Stimulated activated effector memory CD8-positive, alpha-beta T cell treated with anti-CD3 and anti-CD28 coated beads, Interleukin-12 subunit alpha, Interleukin-12 subunit beta, amount 100 ng/mL, for 72 hours (primary cell): ENCODE measurements around the gene ERO1B.
A peak's percentile ranks its signal among the peaks of the same experiment; 100 is the strongest.
"Not testable (repeated sequence)": the region's sequence is repeated elsewhere in the genome, so short reads cannot be mapped to it uniquely, and the experiment has no call there.

Experiments used
- ATAC-seq: fragments of 150-1000 bp; cut with Tn5 transposase; 2 replicates; pipeline ENCODE4 v1.10.0; 2021
- DNase-seq, 2 donors: peaks; one replicate each; pipeline ENCODE4 v3.0.0; 2021 to 2022; ENCODE audit warnings: low spot score in 2 of 2
- H3K27ac Mint-ChIP-seq: one replicate; pipeline ENCODE4 v1.8.0; 2022; ENCODE audit warnings: mild to moderate bottlenecking, mixed read lengths
- H3K36me3 Mint-ChIP-seq: one replicate; pipeline ENCODE4 v1.8.0; 2022; ENCODE audit warnings: mild to moderate bottlenecking, mixed read lengths
- H3K4me1 Mint-ChIP-seq: one replicate; pipeline ENCODE4 v1.8.0; 2022; ENCODE audit warnings: mixed read lengths
- H3K4me3 Mint-ChIP-seq: one replicate; pipeline ENCODE4 v1.8.0; 2022; ENCODE audit warnings: mild to moderate bottlenecking, mixed read lengths
- H3K9me3 Mint-ChIP-seq: one replicate; pipeline ENCODE4 v1.8.0; 2022; ENCODE audit warnings: mixed read lengths

The ERO1B gene, protein sequence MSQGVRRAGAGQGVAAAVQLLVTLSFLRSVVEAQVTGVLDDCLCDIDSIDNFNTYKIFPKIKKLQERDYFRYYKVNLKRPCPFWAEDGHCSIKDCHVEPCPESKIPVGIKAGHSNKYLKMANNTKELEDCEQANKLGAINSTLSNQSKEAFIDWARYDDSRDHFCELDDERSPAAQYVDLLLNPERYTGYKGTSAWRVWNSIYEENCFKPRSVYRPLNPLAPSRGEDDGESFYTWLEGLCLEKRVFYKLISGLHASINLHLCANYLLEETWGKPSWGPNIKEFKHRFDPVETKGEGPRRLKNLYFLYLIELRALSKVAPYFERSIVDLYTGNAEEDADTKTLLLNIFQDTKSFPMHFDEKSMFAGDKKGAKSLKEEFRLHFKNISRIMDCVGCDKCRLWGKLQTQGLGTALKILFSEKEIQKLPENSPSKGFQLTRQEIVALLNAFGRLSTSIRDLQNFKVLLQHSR

DNA sequence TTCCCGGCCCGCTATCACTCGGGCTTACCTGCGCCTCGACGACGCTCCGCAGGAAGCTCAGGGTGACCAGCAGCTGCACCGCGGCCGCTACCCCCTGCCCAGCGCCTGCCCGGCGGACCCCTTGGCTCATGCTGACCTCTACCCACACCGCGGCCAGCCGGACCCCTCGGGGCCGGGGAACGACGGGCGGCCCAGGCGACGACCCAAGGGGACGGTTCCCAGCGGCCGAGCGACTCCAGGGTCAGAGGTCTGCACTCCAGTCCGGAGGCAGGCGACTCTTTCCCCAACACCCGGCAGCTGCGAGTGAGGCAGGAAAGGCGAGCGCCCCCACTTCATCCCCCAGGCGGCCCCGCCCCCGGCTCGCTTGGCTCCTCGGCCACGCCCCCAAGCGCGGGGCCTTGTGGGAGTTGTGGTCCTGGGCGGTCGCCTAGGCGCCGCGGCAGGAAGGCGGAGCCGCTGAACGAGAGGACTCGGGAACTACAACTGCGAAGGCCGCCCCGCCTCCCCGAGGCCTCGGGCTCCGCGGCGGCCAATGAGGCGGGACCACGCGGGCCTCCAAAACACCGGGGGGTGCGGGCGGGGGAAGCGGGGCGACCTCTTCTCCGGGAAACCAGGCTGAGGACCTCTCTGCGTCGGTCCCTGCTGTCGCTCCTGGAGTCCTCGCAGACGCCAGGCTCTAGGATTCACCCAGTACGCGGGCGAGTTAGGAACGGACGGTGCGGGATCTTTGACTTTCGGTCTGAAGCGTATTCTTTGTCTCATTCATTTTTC lies at the start of gene ERO1B:
Gene ERO1B, minus strand, starts transcription at position 305 of the 771 bp plus-strand sequence. Its CDS starts 175 bp downstream, at position 130.
- Mint-ChIP-seq H3K36me3 (peaks cover 5% of the 10 kb centered on the region), H3K27ac (peak within 1 kb of the TSS; percentile 82), H3K4me3 (peak within 1 kb of the TSS; percentile 84), H3K9me3 (no peaks in the 10 kb centered on the region), H3K4me1 (peaks cover 36% of the 10 kb centered on the region)
- DNase-seq (peak; percentile 96 to 98), ATAC-seq (peak; percentile 93)

DNA sequence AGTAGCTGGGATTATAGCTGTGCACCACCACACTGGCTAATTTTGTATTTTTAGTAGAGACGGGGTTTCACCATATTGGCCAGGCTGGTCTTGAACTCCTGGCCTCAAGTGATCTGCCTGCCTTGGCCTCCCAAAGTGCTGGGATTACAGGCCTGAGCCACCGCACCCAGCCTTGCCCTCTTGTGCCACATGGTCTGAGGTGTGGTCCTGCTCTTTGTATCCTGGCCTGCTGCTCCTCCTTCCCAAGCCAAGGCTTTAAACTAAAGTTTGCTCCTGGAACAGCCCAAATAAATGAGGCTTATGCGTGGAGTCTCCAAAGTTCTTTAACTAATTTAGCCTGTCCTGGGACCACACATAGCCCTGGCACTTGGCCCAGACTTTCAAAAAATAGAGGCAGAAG lies 49.7 kb upstream of the ERO1B start:
- not testable (repeated sequence) for DNase-seq, H3K36me3 Mint-ChIP-seq, H3K4me1 Mint-ChIP-seq, H3K9me3 Mint-ChIP-seq, ATAC-seq, H3K27ac Mint-ChIP-seq, H3K4me3 Mint-ChIP-seq

DNA sequence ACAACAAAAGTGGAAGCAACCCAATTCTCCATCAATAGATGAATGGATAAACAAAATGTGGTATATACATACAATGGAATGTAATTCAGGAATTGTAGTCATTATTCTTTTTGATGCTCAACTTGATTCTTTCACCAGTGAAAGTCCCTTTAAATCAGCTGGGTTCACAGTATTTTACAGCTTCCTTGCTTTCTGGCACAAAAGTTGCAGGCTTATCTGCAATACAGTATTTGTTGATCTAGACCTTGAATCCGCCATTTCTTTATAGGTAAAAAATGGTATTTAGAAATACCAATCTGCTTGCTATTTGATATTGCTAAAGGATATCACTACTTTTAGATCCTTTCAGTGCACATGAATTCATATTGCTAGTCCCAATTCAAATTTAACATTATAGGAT lies 44.7 kb upstream of the ERO1B start:
- no peaks in the 10 kb centered on the region for H3K36me3 Mint-ChIP-seq
- no peak overlapping the region for H3K27ac Mint-ChIP-seq
- H3K9me3 Mint-ChIP-seq = peaks cover 21% of the 10 kb centered on the region
- no peak overlapping the region for H3K4me3 Mint-ChIP-seq
- ATAC-seq (no peak), DNase-seq (no peak)
- H3K4me1 Mint-ChIP-seq = no peaks in the 10 kb centered on the region

DNA sequence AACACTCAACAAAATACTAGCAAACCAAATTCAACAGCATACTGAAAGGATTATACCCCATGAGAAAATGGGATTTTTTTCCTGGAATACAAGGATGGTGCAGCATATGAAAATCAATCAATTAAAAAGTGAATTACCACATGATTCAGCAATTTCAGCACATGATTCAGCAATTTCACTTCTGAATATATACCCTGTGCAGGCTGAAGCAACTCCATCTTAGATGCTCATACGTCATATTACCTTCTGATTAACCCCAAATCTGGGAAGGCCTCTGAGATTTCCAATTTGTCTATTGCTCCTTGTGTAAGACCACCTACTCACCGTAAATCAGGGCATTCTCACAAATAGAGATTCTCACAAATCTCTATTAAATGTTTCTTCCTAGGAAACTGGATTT lies 43.8 kb upstream of the ERO1B start:
- DNase-seq (no peak), ATAC-seq (no peak)
- peaks cover 24% of the 10 kb centered on the region for H3K9me3 Mint-ChIP-seq
- H3K4me1 Mint-ChIP-seq = no peaks in the 10 kb centered on the region
- no peaks in the 10 kb centered on the region for H3K36me3 Mint-ChIP-seq
- no peak overlapping the region for H3K27ac Mint-ChIP-seq
- no peak overlapping the region for H3K4me3 Mint-ChIP-seq

DNA sequence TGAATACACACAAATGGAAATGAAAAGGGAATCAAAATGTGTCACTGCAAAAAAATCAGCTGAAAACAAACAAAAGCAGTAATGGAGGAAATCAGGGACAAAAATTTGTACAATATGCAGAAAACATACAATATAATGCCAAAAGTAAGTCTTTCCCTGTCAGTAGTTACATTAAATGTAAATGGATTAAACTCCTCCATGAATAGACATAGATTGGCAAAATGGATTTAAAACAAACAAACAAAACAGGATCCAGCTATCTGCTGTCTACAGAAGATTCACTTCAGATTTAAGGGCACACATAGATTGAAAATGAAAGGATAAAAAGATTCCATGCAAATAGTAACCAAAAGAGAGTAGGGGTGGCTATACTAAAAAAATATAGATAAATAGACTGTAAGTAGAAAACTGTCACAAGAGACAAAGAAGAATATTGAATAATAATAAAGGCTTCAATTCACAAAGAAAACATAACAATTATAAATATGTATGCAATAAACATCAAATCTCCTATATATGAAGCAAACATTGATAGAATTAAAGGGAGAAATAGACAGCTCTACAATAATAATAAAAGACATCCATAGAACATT lies 42.2 kb upstream of the ERO1B start:
- peaks cover 24% of the 10 kb centered on the region for H3K9me3 Mint-ChIP-seq
- no peak overlapping the region for H3K4me3 Mint-ChIP-seq
- H3K36me3 Mint-ChIP-seq = no peaks in the 10 kb centered on the region
- no peaks in the 10 kb centered on the region for H3K4me1 Mint-ChIP-seq
- no peak for DNase-seq
- ATAC-seq = no peak
- no peak overlapping the region for H3K27ac Mint-ChIP-seq

DNA sequence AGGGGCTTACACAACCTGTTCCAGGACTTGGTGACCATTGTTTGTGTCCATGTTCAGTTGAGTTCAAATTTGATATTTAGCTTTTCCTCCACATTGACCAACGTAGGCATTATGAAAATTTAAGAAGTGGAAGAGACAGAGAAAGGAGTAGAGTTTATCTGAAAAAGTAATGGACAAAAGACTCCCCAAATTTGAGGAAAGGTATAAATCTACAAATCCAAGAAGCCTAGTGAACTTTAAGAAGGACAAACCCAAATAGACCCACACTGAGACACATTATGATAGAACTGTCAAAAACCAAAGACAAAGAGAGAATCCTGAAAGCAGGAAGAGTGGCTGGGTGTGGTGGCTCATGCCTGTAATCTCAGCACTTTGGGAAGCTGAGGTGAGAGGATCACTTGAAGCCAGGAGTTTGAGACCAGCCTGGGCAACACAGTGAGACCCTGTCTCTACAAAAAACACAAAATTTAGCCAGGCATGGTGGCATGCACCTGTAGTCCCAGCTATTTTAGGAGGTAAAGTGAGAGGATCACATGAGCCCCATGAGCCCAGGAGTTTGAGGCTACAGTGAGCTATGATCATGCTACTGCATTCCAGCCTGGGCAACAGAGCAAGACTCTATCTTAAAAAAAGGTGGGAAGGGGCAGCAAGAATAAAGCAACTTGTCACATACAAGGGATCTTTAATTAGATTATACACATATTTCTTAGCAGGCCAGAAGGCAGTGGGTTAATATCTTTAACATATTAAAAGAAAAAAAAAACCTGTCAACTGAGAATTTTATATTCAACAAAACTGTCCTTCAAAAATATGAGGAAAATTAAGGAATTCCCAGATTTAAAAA lies 41.0 kb upstream of the ERO1B start:
- DNase-seq = no peak
- no peak for ATAC-seq
- Mint-ChIP-seq H3K4me3 (no peak overlapping the region), H3K9me3 (peaks cover 24% of the 10 kb centered on the region), H3K4me1 (no peaks in the 10 kb centered on the region), H3K27ac (no peak overlapping the region), H3K36me3 (no peaks in the 10 kb centered on the region)

DNA sequence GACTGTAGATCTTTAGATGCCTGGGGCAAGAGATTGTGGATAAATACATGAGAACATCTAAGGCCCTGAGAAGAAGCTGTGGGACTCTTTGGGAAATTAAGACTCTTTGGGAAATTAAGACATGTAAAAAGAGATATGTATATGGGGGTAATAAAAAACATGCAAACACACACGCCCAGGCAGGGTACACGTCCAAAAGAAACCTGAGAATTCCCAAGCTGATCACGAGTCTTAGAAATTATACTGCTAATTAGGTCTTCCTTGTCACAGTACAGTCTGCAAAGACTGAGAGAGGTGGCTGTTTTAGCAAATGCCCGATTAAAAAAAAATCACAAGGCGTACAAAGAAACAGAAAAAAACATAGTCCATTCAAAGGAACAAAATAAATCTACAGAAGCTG lies 39.3 kb upstream of the ERO1B start:
- no peak overlapping the region for H3K27ac Mint-ChIP-seq
- ATAC-seq (no peak), DNase-seq (no peak)
- H3K4me1 Mint-ChIP-seq = no peaks in the 10 kb centered on the region
- H3K36me3 Mint-ChIP-seq = no peaks in the 10 kb centered on the region
- no peak overlapping the region for H3K4me3 Mint-ChIP-seq
- peaks cover 24% of the 10 kb centered on the region for H3K9me3 Mint-ChIP-seq

DNA sequence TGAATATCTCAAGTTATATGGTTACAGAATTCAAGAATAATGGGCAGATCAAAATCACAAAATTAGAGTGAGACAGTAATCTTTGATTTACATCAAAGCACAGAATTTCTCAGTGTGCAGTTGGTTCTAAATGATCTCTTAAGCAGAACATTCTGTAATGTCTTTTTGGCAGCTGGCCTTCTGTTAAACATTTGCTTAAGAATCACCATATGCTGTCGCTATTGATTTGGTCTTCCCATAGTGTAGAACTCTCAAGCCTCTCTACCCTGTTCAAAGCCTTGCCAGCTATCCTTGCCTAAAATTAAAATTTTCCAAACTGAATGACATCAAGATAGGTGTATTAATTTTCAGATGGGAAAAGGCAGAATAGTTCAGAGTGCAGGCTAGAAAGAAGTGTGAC lies 38.9 kb upstream of the ERO1B start:
- no peak for ATAC-seq
- H3K36me3 Mint-ChIP-seq = no peaks in the 10 kb centered on the region
- H3K4me1 Mint-ChIP-seq = no peaks in the 10 kb centered on the region
- no peak overlapping the region for H3K27ac Mint-ChIP-seq
- H3K4me3 Mint-ChIP-seq = no peak overlapping the region
- H3K9me3 Mint-ChIP-seq = peaks cover 24% of the 10 kb centered on the region
- DNase-seq = no peak

DNA sequence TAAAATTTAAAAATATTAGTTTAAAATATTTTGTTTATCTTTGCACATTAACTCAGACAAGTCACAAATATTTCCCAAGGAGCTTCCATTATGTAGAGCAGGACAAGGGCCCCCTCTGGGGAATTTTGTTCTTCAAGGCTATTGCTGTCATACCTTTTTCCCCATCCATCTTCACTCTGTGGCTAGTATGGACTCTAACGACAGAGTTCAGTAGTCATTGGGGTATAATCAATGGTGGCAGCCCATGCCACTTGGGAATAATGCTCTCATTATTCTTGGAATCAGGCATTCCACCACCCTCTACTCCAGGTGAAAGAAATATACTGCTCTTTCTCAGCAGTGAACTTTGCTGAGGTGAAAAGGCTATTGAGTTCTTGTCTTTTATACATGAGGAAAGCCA lies 38.5 kb upstream of the ERO1B start:
- Mint-ChIP-seq H3K27ac (no peak overlapping the region), H3K9me3 (peaks cover 24% of the 10 kb centered on the region), H3K36me3 (no peaks in the 10 kb centered on the region), H3K4me3 (no peak overlapping the region), H3K4me1 (no peaks in the 10 kb centered on the region)
- ATAC-seq = no peak
- no peak for DNase-seq

DNA sequence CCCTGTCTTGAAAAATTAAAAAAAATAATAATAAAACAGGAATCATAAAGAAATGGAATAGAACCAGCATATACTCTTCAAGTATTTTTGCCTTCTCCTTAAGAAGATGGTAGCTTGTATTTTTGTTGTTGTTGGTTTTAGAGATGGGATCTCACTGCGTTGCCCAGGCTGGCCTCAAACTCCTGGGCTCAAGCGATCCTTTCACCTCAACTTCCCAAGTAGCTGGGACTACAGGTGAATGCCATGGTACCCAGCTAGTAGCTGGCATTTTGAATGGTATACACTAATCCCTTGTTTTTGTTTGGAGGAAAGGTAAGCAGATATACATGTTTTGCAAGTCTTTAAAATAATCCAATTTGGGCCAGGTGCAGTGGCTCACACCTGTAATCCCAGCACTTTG lies 34.7 kb upstream of the ERO1B start:
- Mint-ChIP-seq H3K36me3 (no peaks in the 10 kb centered on the region), H3K4me1 (no peaks in the 10 kb centered on the region), H3K9me3 (peaks cover 2% of the 10 kb centered on the region), H3K4me3 (no peak overlapping the region), H3K27ac (no peak overlapping the region)
- ATAC-seq (no peak), DNase-seq (no peak)

DNA sequence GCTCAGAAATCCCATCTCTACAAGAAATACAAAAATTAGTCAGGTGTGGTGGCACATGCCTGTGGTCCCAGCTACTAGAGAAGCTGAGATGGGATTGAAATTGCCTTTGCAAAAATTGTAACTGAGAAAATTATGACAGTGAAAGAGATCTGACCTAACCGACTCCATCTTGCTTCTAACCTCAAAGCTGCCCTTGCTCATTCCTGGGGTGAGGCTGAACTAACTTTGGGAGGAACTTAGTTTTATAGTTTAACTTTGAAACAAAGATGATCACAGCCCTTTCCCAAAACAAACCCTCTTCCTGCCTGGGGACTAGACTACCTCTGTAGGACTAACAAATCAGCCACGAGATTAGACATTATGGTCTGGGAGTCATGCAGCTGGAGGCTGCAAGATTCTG lies 33.8 kb upstream of the ERO1B start:
- H3K9me3 Mint-ChIP-seq = no peaks in the 10 kb centered on the region
- H3K27ac Mint-ChIP-seq = no peak overlapping the region
- ATAC-seq (no peak), DNase-seq (no peak)
- no peak overlapping the region for H3K4me3 Mint-ChIP-seq
- H3K4me1 Mint-ChIP-seq = no peaks in the 10 kb centered on the region
- no peaks in the 10 kb centered on the region for H3K36me3 Mint-ChIP-seq

DNA sequence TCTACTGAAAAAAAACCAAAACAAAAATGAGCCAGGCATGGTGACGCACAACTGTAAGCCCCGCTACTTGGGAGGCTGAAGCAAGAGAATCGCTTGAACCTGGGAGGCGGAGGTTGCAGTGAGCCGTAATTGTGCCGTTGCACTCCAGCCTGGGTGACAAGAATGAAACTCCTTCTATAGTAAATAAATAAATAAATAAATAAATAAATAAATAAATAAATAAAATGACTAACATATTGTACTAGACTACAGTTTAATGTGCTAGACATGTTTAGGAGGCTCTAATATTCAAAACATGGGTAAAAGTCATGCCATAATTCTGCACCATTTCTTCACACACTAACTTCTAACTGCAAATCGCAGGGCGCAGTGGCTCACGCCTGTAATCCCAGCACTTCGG lies 33.3 kb upstream of the ERO1B start:
- H3K4me3 Mint-ChIP-seq = no peak overlapping the region
- H3K36me3 Mint-ChIP-seq = no peaks in the 10 kb centered on the region
- no peak for ATAC-seq
- DNase-seq = no peak
- no peaks in the 10 kb centered on the region for H3K9me3 Mint-ChIP-seq
- H3K27ac Mint-ChIP-seq = no peak overlapping the region
- no peaks in the 10 kb centered on the region for H3K4me1 Mint-ChIP-seq

DNA sequence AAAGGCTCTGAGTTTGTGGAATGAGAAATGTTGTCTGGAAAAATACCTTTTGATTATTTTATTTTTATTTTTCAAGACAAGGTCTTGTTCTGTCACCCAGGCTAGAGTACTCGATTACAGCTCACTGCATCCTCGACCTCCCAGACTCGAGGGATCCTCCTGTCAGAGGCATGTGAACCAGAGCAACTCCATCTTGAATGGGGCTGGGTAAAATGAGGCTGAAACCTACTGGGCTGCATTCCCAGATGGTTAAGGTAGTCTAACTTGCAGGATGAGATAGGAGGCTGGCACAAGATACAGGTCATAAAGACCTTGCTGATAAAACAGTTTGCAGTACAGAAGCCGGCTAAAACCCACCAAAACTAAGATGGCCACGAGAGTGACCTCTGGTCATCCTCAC lies 32.3 kb upstream of the ERO1B start:
- not testable (repeated sequence) for H3K4me3 Mint-ChIP-seq, DNase-seq, H3K4me1 Mint-ChIP-seq, H3K9me3 Mint-ChIP-seq, H3K27ac Mint-ChIP-seq, H3K36me3 Mint-ChIP-seq, ATAC-seq

DNA sequence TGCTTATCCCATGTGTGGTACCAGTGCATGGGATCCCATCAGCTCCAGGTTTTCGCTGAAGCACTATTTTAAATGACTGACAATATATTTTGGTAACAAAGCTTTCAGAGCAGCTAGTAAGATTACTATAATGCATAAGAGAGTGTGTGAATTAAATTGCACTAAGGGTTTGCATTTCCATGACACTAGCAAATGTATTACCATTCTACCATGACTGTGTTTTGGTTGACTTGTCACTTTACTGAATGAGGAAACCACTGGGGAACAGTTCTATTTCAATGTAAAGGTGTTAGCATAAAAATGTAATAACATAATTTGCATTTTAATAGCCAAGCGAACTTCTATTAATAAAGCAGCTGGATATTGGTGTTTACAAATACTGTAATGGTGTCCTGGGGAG lies 31.7 kb upstream of the ERO1B start:
- no peaks in the 10 kb centered on the region for H3K4me1 Mint-ChIP-seq
- H3K27ac Mint-ChIP-seq = no peak overlapping the region
- H3K36me3 Mint-ChIP-seq = no peaks in the 10 kb centered on the region
- no peak overlapping the region for H3K4me3 Mint-ChIP-seq
- ATAC-seq = no peak
- H3K9me3 Mint-ChIP-seq = no peaks in the 10 kb centered on the region
- DNase-seq = no peak

DNA sequence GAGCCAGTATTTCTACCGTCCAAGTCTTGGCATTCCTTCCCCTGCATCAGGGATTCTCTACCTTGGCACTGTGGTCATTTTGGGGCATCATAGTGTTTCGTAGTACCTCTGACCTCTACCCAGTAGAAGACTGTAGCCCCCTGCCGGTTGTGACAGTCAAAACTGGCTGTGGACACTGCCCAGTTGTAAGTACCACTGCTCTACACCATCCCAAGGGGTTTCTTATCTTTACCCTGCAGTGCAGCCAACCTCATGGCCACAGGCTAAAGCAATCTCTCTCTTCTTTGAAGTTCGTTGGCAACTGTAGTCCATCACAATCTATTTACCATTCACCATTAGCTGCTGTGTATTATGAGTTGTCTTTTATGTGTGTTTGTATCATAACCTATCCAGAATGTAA lies 29.3 kb upstream of the ERO1B start:
- Mint-ChIP-seq H3K27ac (no peak overlapping the region), H3K4me1 (no peaks in the 10 kb centered on the region), H3K36me3 (no peaks in the 10 kb centered on the region), H3K9me3 (no peaks in the 10 kb centered on the region), H3K4me3 (no peak overlapping the region)
- DNase-seq = no peak
- no peak for ATAC-seq
